Astrocyte (in vitro differentiated cells and primary cell): ENCODE measurements around the gene PAPLN. TPM values are rescaled to one million over a fixed set of nuclear protein-coding genes. Genes with fewer than 3 reads are reported as not detected.

Source experiments
- DNase-seq: peaks from one replicate; pipeline ENCODE4 v3.0.0-alpha.2; 2010; ENCODE audit warnings: low read depth
- FAIRE-seq: peaks from 2 replicates; lab custom pipeline; 2011; peaks lifted over from hg19 to GRCh38; lab: Jason Lieb, UNC
- H2AFZ ChIP-seq: 2 replicates; pipeline ENCODE4 v1.6.0; 2012; ENCODE audit warnings: low read depth, low read length, inconsistent platforms
- H3K27ac ChIP-seq: 2 replicates; pipeline ENCODE4 v1.5.1; 2011; ENCODE audit warnings: low read depth, low read length, inconsistent platforms
- H3K27me3 ChIP-seq: 2 replicates; pipeline ENCODE4 v1.6.0; 2011; ENCODE audit warnings: low read length, inconsistent platforms; ENCODE audit not compliant: insufficient read depth
- H3K36me3 ChIP-seq: 2 replicates; pipeline ENCODE4 v1.5.1; 2011; ENCODE audit warnings: low read length, inconsistent platforms; ENCODE audit not compliant: insufficient read depth
- H3K4me1 ChIP-seq: 2 replicates; pipeline ENCODE4 v1.5.1; 2011; ENCODE audit warnings: low read length, inconsistent platforms; ENCODE audit not compliant: insufficient read depth
- H3K4me2 ChIP-seq: 2 replicates; pipeline ENCODE4 v1.6.0; 2012; ENCODE audit warnings: low read length, inconsistent platforms
- H3K4me3 ChIP-seq: 2 replicates; pipeline ENCODE4 v1.5.1; 2011; ENCODE audit warnings: low read depth, mild to moderate bottlenecking, low read length, inconsistent platforms; ENCODE audit not compliant: insufficient read depth
- H3K79me2 ChIP-seq: 2 replicates; pipeline ENCODE4 v1.6.0; 2012; ENCODE audit warnings: mild to moderate bottlenecking, low read length, inconsistent platforms; ENCODE audit not compliant: insufficient read depth
- H3K9ac ChIP-seq: 2 replicates; pipeline ENCODE4 v1.6.0; 2012; ENCODE audit warnings: mild to moderate bottlenecking, low read length, inconsistent platforms
- H3K9me3 ChIP-seq: 2 replicates; pipeline ENCODE4 v1.5.1; 2012; ENCODE audit warnings: low read depth, mild to moderate bottlenecking, low read length, inconsistent platforms; ENCODE audit not compliant: insufficient read depth
- H4K20me1 ChIP-seq: 2 replicates; pipeline ENCODE4 v1.6.0; 2012; ENCODE audit warnings: low read length, inconsistent platforms; ENCODE audit not compliant: insufficient read depth
- H3K27ac Mint-ChIP-seq: one replicate; pipeline ENCODE4 v1.8.0; 2021; ENCODE audit warnings: mild to moderate bottlenecking, mixed read lengths; ENCODE audit not compliant: unreplicated experiment
- H3K27me3 Mint-ChIP-seq: one replicate; pipeline ENCODE4 v1.8.0; 2021; ENCODE audit warnings: low read depth, mixed read lengths; ENCODE audit not compliant: unreplicated experiment
- H3K36me3 Mint-ChIP-seq: one replicate; pipeline ENCODE4 v1.8.0; 2021; ENCODE audit warnings: low read depth, mixed read lengths; ENCODE audit not compliant: unreplicated experiment
- H3K4me1 Mint-ChIP-seq: one replicate; pipeline ENCODE4 v1.8.0; 2021; ENCODE audit warnings: low read depth, mixed read lengths; ENCODE audit not compliant: unreplicated experiment
- H3K4me3 Mint-ChIP-seq: one replicate; pipeline ENCODE4 v1.8.0; 2021; ENCODE audit warnings: mild to moderate bottlenecking, moderate library complexity, mixed read lengths; ENCODE audit not compliant: unreplicated experiment
- H3K9me3 Mint-ChIP-seq: one replicate; pipeline ENCODE4 v1.8.0; 2021; ENCODE audit warnings: mild to moderate bottlenecking, mixed read lengths; ENCODE audit not compliant: unreplicated experiment
- EZH2 ChIP-seq: IDR thresholded peaks from 2 replicates; pipeline ENCODE4 v1.6.1; 2012; ENCODE audit warnings: mild to moderate bottlenecking, low read length, inconsistent platforms; ENCODE audit not compliant: insufficient read depth
- total RNA-seq: library from RNA; stranded (reverse); gene quantifications from 2 replicates; pipeline ENCODE4 v1.2.1, GENCODE V29; 2021
- TF ChIP-seq, protein P1 (sequence below): IDR thresholded peaks from 2 replicates; pipeline ENCODE4 v1.5.1; 2011; ENCODE audit warnings: low read depth, mild to moderate bottlenecking, inconsistent platforms, low read length, moderate library complexity; ENCODE audit not compliant: insufficient read depth

Gene PAPLN
- total RNA-seq, 1 donor from 2014 or later, result 5.0 TPM

DNA sequence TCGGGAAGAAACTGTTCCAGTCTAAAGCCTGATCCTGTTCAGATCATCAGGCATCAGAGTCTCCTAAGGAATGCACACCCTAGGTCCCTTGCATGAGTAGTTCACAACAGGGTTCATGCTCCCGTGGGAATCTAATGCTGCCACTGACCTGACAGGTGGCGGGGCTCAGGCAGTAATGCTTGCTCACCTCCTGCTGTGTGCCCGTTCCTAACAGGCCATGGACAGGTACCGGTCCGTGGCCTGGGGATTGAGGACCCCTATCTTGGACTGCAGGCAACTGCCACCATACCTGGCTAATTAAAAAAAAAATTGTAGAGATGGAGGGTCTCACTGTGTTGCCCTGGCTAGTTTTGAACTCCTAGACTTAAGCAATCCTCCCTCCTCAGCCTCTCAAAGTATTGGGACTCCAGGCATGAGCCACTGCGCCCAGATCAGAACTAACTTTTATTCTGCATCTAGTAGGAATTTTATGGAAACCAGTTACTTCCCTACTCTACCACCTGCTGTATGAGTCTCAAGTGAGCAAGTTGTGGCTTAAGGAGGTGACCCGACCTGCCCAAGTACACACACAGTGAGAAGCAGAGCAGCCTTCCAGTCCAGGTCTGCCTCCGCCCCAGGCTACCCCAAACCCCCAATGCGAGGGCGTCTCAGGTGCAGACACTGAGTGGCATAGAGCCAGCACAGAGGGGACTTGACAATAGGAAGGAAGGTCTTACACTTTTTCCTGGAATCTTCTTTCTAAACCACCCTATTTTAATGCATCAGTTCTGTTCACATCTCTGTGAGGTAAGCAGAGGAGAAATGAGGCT lies 2.5 kb upstream of the PAPLN start:
- Mint-ChIP-seq H3K4me1 (peaks cover 42% of the 10 kb centered on the region), H3K9me3 (no peaks in the 10 kb centered on the region), H3K4me3 (no peak overlapping the region), H3K27ac (no peak overlapping the region), H3K27me3 (peaks cover 17% of the 10 kb centered on the region), H3K36me3 (no peaks in the 10 kb centered on the region)
- Histone ChIP-seq H4K20me1 (peaks cover 10% of the 10 kb centered on the region), H3K27me3 (peaks cover 41% of the 10 kb centered on the region), H3K4me3 (no peak overlapping the region), H3K36me3 (no peaks in the 10 kb centered on the region), H3K4me1 (peaks cover 20% of the 10 kb centered on the region), H3K27ac (no peak overlapping the region), H3K79me2 (no peaks in the 10 kb centered on the region), H2AFZ (no peak overlapping the region), H3K4me2 (no peak overlapping the region), H3K9ac (no peak overlapping the region), H3K9me3 (no peaks in the 10 kb centered on the region)
- DNase-seq (no peak), FAIRE-seq (no peak)
- no peak for TF ChIP-seq EZH2
- TF ChIP-seq, protein P1, sequence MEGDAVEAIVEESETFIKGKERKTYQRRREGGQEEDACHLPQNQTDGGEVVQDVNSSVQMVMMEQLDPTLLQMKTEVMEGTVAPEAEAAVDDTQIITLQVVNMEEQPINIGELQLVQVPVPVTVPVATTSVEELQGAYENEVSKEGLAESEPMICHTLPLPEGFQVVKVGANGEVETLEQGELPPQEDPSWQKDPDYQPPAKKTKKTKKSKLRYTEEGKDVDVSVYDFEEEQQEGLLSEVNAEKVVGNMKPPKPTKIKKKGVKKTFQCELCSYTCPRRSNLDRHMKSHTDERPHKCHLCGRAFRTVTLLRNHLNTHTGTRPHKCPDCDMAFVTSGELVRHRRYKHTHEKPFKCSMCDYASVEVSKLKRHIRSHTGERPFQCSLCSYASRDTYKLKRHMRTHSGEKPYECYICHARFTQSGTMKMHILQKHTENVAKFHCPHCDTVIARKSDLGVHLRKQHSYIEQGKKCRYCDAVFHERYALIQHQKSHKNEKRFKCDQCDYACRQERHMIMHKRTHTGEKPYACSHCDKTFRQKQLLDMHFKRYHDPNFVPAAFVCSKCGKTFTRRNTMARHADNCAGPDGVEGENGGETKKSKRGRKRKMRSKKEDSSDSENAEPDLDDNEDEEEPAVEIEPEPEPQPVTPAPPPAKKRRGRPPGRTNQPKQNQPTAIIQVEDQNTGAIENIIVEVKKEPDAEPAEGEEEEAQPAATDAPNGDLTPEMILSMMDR, result no peak

DNA sequence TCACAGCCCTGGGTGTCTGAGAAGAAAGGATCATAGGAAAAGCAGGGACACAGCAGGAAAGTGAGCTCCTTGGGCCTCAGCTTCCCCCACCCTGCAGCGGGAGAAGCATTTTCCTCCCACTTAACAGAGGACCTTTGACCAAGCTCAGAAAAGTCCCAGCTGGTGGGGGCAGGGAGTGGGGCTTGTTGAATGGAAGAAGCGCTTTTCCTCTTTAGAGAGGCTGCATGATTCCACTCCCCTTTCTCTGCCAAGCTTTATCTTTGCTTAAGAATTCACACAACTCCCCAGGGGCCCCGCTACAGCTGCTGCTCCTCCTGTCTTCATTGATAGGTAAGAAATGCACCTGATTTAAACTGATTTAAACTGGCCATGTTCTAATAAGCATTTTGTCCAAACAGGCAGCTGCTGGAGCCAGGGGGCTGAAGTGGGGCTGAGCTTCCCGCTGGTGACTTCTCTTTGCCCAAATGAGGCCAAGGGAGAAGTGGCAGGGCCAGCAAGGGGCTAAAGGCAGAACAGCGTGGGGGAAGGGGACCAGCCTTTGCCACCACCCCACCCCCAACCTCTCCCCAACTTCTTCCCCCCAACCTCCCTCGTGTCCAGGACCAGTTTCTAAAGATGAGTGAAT lies 1.7 kb upstream of the PAPLN start:
- Mint-ChIP-seq H3K27ac (no peak overlapping the region), H3K4me3 (peak overlapping the region; percentile 46)
- FAIRE-seq, result no peak

More for the DNA sequence above, 1.7 kb upstream of the PAPLN start:
- Histone ChIP-seq H3K4me3 (no peak overlapping the region), H3K27me3 (peaks cover 47% of the 10 kb centered on the region), H3K27ac (no peak overlapping the region), H3K4me1 (peaks cover 23% of the 10 kb centered on the region), H3K79me2 (no peaks in the 10 kb centered on the region), H3K9me3 (no peaks in the 10 kb centered on the region), H3K36me3 (no peaks in the 10 kb centered on the region), H4K20me1 (peaks cover 10% of the 10 kb centered on the region), H3K9ac (no peak overlapping the region), H3K4me2 (peak overlapping the region; percentile 44), H2AFZ (no peak overlapping the region)
- Mint-ChIP-seq H3K9me3 (no peaks in the 10 kb centered on the region), H3K27me3 (peaks cover 19% of the 10 kb centered on the region), H3K4me1 (peaks cover 42% of the 10 kb centered on the region), H3K36me3 (no peaks in the 10 kb centered on the region)
- TF ChIP-seq, protein P1, result no peak
- no peak for TF ChIP-seq EZH2
- no peak for DNase-seq
